Stomach smooth muscle (tissue), 2 donors: ENCODE results near the gene ZNF804A.
A peak's percentile ranks its signal among the peaks of the same experiment; 100 is the strongest.

Experiments used
- H3K27ac ChIP-seq: one replicate; pipeline ENCODE4 v1.7.0; 2013; ENCODE audit warnings: mild to moderate bottlenecking, low read length, inconsistent platforms
- H3K27me3 ChIP-seq, 2 donors: one replicate each; pipeline ENCODE4 v1.7.0; 2013; ENCODE audit warnings: low read length in 2 of 2; ENCODE audit not compliant: insufficient read depth in 2 of 2, control insufficient read depth in 1 of 2
- H3K36me3 ChIP-seq, 2 donors: one replicate each; pipeline ENCODE4 v1.7.0; 2013; ENCODE audit warnings: low read length in 2 of 2; ENCODE audit not compliant: control insufficient read depth in 2 of 2, insufficient read depth in 2 of 2
- H3K4me1 ChIP-seq: one replicate; pipeline ENCODE4 v1.7.0; 2013; ENCODE audit warnings: low read length; ENCODE audit not compliant: control insufficient read depth, insufficient read depth
- H3K4me3 ChIP-seq, 2 donors: one replicate each; pipeline ENCODE4 v1.7.0; 2013; ENCODE audit warnings: low read length in 2 of 2
- H3K9ac ChIP-seq, 2 donors: one replicate each; pipeline ENCODE4 v1.7.0; 2013; ENCODE audit warnings: low read length in 2 of 2, mild to moderate bottlenecking in 1 of 2
- H3K9me3 ChIP-seq, 2 donors: one replicate each; pipeline ENCODE4 v1.7.0; 2013; ENCODE audit warnings: low read length in 2 of 2; ENCODE audit not compliant: control insufficient read depth in 2 of 2
- donor health status: healthy.
- donor health status: Pancreatic carcinoma.

ZNF804A gene

GRCh38 chr2:184598316-184599053 lies at the start of gene ZNF804A:
Gene ZNF804A (plus strand): TSS chr2:184598529. CDS start chr2:184598960, 431 bp downstream.
- H3K9ac ChIP-seq: peak within 1 kb of the TSS; percentile 6 to 52

GRCh38 chr2:184549153-184549552 lies 49.2 kb upstream of the ZNF804A start:
- Histone ChIP-seq H3K36me3 (no peaks in the 10 kb centered on the region), H3K27ac (no peak overlapping the region), H3K9ac (no peak overlapping the region), H3K4me1 (no peaks in the 10 kb centered on the region), H3K9me3 (no peaks in the 10 kb centered on the region), H3K27me3 (no peaks in the 10 kb centered on the region), H3K4me3 (no peak overlapping the region)

More at GRCh38 chr2:184598316-184599053, at the start of gene ZNF804A:
- Histone ChIP-seq H3K4me3 (peak within 1 kb of the TSS; percentile 73 to 80), H3K36me3 (no peaks in the 10 kb centered on the region), H3K27me3 (no peaks in the 10 kb centered on the region), H3K4me1 (peaks cover 11% of the 10 kb centered on the region), H3K9me3 (no peaks in the 10 kb centered on the region), H3K27ac (no peak within 1 kb of the TSS)

- no peaks in the 10 kb centered on the region for H3K4me1 ChIP-seq
- H3K4me3 ChIP-seq: no peak overlapping the region
- H3K9me3 ChIP-seq: no peaks in the 10 kb centered on the region
- no peak overlapping the region for H3K27ac ChIP-seq
- no peaks in the 10 kb centered on the region for H3K36me3 ChIP-seq
- H3K9ac ChIP-seq: no peak overlapping the region
- no peaks in the 10 kb centered on the region for H3K27me3 ChIP-seq
Measured at GRCh38 chr2:184551626-184552025, 46.7 kb upstream of the ZNF804A start.

- Histone ChIP-seq H3K9me3 (no peaks in the 10 kb centered on the region), H3K36me3 (no peaks in the 10 kb centered on the region), H3K9ac (no peak overlapping the region), H3K27ac (no peak overlapping the region), H3K4me1 (no peaks in the 10 kb centered on the region), H3K4me3 (no peak overlapping the region), H3K27me3 (no peaks in the 10 kb centered on the region)
Measured at GRCh38 chr2:184554736-184555135, 43.6 kb upstream of the ZNF804A start.

GRCh38 chr2:184555352-184555751 lies 43.0 kb upstream of the ZNF804A start:
- Histone ChIP-seq H3K4me3 (no peak overlapping the region), H3K36me3 (no peaks in the 10 kb centered on the region), H3K9ac (no peak overlapping the region), H3K9me3 (no peaks in the 10 kb centered on the region), H3K4me1 (no peaks in the 10 kb centered on the region), H3K27ac (no peak overlapping the region), H3K27me3 (no peaks in the 10 kb centered on the region)

GRCh38 chr2:184556639-184557038 lies 41.7 kb upstream of the ZNF804A start:
- H3K4me1 ChIP-seq: no peaks in the 10 kb centered on the region
- no peak overlapping the region for H3K4me3 ChIP-seq
- no peaks in the 10 kb centered on the region for H3K36me3 ChIP-seq
- H3K9ac ChIP-seq: no peak overlapping the region
- no peak overlapping the region for H3K27ac ChIP-seq
- H3K27me3 ChIP-seq: no peaks in the 10 kb centered on the region
- H3K9me3 ChIP-seq: no peaks in the 10 kb centered on the region

GRCh38 chr2:184558713-184559464 lies 39.4 kb upstream of the ZNF804A start:
- no peaks in the 10 kb centered on the region for H3K27me3 ChIP-seq
- H3K9ac ChIP-seq: no peak overlapping the region
- no peaks in the 10 kb centered on the region for H3K36me3 ChIP-seq
- no peak overlapping the region for H3K4me3 ChIP-seq
- H3K9me3 ChIP-seq: no peaks in the 10 kb centered on the region
- H3K4me1 ChIP-seq: no peaks in the 10 kb centered on the region
- no peak overlapping the region for H3K27ac ChIP-seq

GRCh38 chr2:184560603-184561002 lies 37.7 kb upstream of the ZNF804A start:
- no peaks in the 10 kb centered on the region for H3K27me3 ChIP-seq
- no peaks in the 10 kb centered on the region for H3K36me3 ChIP-seq
- no peak overlapping the region for H3K4me3 ChIP-seq
- H3K4me1 ChIP-seq: no peaks in the 10 kb centered on the region
- H3K9ac ChIP-seq: no peak overlapping the region
- H3K9me3 ChIP-seq: no peaks in the 10 kb centered on the region
- no peak overlapping the region for H3K27ac ChIP-seq

- Histone ChIP-seq H3K27me3 (no peaks in the 10 kb centered on the region), H3K36me3 (no peaks in the 10 kb centered on the region), H3K27ac (no peak overlapping the region), H3K9ac (no peak overlapping the region), H3K9me3 (no peaks in the 10 kb centered on the region), H3K4me3 (no peak overlapping the region), H3K4me1 (no peaks in the 10 kb centered on the region)
Measured at GRCh38 chr2:184562532-184562931, 35.8 kb upstream of the ZNF804A start.

- Histone ChIP-seq H3K4me3 (no peak overlapping the region), H3K4me1 (no peaks in the 10 kb centered on the region), H3K36me3 (no peaks in the 10 kb centered on the region), H3K27me3 (no peaks in the 10 kb centered on the region), H3K27ac (no peak overlapping the region), H3K9ac (no peak overlapping the region), H3K9me3 (no peaks in the 10 kb centered on the region)
Measured at GRCh38 chr2:184564092-184564491, 34.2 kb upstream of the ZNF804A start.

- Histone ChIP-seq H3K36me3 (no peaks in the 10 kb centered on the region), H3K27me3 (no peaks in the 10 kb centered on the region), H3K4me3 (no peak overlapping the region)
Measured at GRCh38 chr2:184566716-184567115, 31.6 kb upstream of the ZNF804A start.

More at GRCh38 chr2:184566716-184567115, 31.6 kb upstream of the ZNF804A start:
- Histone ChIP-seq H3K9me3 (no peaks in the 10 kb centered on the region), H3K27ac (no peak overlapping the region), H3K4me1 (no peaks in the 10 kb centered on the region), H3K9ac (no peak overlapping the region)
